H1 (cell line): ENCODE results near the gene ARHGAP26. TPM values are rescaled to one million over a fixed set of nuclear protein-coding genes. Genes with fewer than 3 reads are reported as not detected.

Experiments
- HDAC2 ChIP-seq, 2 experiments: fragments of 300-600 bp in 1 of 2; sonication (generic) in 1 of 2; IDR thresholded peaks; 2 replicates each; pipeline ENCODE4 v1.6.1; 2011 to 2012; ENCODE audit warnings: low read depth in 2 of 2, low read length in 2 of 2, mild to moderate bottlenecking in 2 of 2, moderate library complexity in 2 of 2, borderline replicate concordance in 1 of 2, inconsistent platforms in 1 of 2
- RNF2 ChIP-seq: fragments of 200-900, 300-1000 bp; sonication (generic); IDR thresholded peaks from 2 replicates; pipeline ENCODE4 v1.7.1; 2016; ENCODE audit warnings: borderline replicate concordance, low read depth, mild to moderate bottlenecking, antibody characterized with exemption, low read length; ENCODE audit not compliant: poor library complexity, severe bottlenecking; ENCODE audit errors: missing control alignments
- SIN3A ChIP-seq, 2 experiments: IDR thresholded peaks in 1 of 2; conservative IDR thresholded peaks in 1 of 2; 2 replicates each; pipeline ENCODE4 v1.6.1; 2011 to 2012; ENCODE audit warnings: low read length in 2 of 2, improper control_type of control experiment in 1 of 2, low read depth in 1 of 2, mild to moderate bottlenecking in 1 of 2
- USF2 ChIP-seq: IDR thresholded peaks from 2 replicates; pipeline ENCODE4 v1.6.1; 2011; ENCODE audit warnings: low read length, improper control_type of control experiment
- polyA plus RNA-seq, 7 experiments: library from polyadenylated mRNA; depleted of rRNA in 3 of 7; stranded (reverse) in 5 of 7; unstranded in 2 of 7; fragments of >200 nt in 5 of 7; fragments of 200-250 nt in 2 of 7; gene quantifications; 1 replicate in 5 of 7; 2 replicates in 1 of 7; 4 replicates in 1 of 7; pipeline versions ENCODE4 v1.2.1 to v1.2.3, GENCODE V29; 2011 to 2013; ENCODE audit warnings: missing spikeins in 2 of 7, mixed read lengths in 2 of 7
- total RNA-seq: library from RNA; stranded (reverse); fragmentation: NEBNext Ultra II Directional; extraction: Animal tissue kit (Norgen Biotek cat#: 25700); gene quantifications from 2 replicates; pipeline ENCODE4 v1.2.1, GENCODE V29; 2021

Gene ARHGAP26
- total and polyA plus RNA-seq, 2 of the 8 experiments (the other 6 are each of a cell fraction or from before 2014, with no cell fraction given) = 7.1 to 24.8 TPM

- no peak for TF ChIP-seq USF2
- TF ChIP-seq HDAC2 (IDR thresholded peaks at IDR 0.05; ENCODE audit: borderline replicate concordance in 1 of 2, low read depth in 2 of 2, low read length in 2 of 2) = no peak
- TF ChIP-seq SIN3A (conservative IDR thresholded peaks at IDR 0.05 in 1 of 2, IDR thresholded peaks at IDR 0.05 in 1 of 2; ENCODE audit: low read depth in 1 of 2, low read length in 2 of 2) = no peak
- TF ChIP-seq RNF2 = no peak
Measured at GRCh38 chr5:142978252-142978651, 208.1 kb downstream of the ARHGAP26 start (continued).
